NB4 (cell line): ENCODE data around the gene TNS1.

ENCODE experiments used
- DNase-seq: peaks from one replicate; pipeline ENCODE4 v3.0.0; 2010; ENCODE audit warnings: low read depth
- H3K4me3 ChIP-seq: one replicate; pipeline ENCODE4 v1.5.1; 2011; ENCODE audit warnings: mild to moderate bottlenecking, low read depth, low read length, moderate library complexity
- MYC ChIP-seq: IDR thresholded peaks from 2 replicates; pipeline ENCODE4 v1.6.1; 2011; ENCODE audit warnings: low read depth, low read length
- POLR2A ChIP-seq: IDR thresholded peaks from 2 replicates; pipeline ENCODE4 v1.6.1; 2011; ENCODE audit warnings: mild to moderate bottlenecking; ENCODE audit not compliant: insufficient read length; ENCODE audit errors: extremely low read depth
- TF ChIP-seq, protein P1 (sequence below): IDR thresholded peaks from 2 replicates; pipeline ENCODE4 v1.6.1; 2011; ENCODE audit warnings: low read depth, low read length
- TF ChIP-seq, protein P2 (sequence below): IDR thresholded peaks from one replicate; pipeline ENCODE4 v1.5.1; 2012; ENCODE audit warnings: low read depth, low read length

TNS1 gene

DNA sequence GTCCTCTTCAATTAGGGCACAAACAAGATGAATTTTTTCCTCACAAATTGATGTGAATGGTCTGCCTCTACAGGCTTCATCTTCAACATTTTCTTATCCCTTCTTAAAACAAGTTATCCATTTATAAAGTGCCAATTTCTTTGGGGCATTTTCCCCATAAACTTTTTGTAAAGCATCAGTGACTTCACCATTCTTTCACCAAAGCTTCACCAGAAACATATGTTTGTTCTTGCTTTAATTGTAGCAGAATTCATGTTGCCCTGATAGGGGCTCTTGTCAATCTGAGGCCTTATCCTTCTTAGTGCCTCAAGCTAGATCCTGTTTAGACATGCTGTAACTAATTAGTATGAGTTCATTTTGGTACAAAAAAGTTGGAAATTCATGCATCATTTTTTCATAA, 226.2 kb downstream of the TNS1 start:
- DNase-seq: no peak
- no peak overlapping the region for H3K4me3 ChIP-seq
- TF ChIP-seq MYC (no peak), POLR2A (no peak)
- TF ChIP-seq, protein P1, sequence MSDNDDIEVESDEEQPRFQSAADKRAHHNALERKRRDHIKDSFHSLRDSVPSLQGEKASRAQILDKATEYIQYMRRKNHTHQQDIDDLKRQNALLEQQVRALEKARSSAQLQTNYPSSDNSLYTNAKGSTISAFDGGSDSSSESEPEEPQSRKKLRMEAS: no peak
- TF ChIP-seq, protein P2, sequence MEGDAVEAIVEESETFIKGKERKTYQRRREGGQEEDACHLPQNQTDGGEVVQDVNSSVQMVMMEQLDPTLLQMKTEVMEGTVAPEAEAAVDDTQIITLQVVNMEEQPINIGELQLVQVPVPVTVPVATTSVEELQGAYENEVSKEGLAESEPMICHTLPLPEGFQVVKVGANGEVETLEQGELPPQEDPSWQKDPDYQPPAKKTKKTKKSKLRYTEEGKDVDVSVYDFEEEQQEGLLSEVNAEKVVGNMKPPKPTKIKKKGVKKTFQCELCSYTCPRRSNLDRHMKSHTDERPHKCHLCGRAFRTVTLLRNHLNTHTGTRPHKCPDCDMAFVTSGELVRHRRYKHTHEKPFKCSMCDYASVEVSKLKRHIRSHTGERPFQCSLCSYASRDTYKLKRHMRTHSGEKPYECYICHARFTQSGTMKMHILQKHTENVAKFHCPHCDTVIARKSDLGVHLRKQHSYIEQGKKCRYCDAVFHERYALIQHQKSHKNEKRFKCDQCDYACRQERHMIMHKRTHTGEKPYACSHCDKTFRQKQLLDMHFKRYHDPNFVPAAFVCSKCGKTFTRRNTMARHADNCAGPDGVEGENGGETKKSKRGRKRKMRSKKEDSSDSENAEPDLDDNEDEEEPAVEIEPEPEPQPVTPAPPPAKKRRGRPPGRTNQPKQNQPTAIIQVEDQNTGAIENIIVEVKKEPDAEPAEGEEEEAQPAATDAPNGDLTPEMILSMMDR: no peak

DNA sequence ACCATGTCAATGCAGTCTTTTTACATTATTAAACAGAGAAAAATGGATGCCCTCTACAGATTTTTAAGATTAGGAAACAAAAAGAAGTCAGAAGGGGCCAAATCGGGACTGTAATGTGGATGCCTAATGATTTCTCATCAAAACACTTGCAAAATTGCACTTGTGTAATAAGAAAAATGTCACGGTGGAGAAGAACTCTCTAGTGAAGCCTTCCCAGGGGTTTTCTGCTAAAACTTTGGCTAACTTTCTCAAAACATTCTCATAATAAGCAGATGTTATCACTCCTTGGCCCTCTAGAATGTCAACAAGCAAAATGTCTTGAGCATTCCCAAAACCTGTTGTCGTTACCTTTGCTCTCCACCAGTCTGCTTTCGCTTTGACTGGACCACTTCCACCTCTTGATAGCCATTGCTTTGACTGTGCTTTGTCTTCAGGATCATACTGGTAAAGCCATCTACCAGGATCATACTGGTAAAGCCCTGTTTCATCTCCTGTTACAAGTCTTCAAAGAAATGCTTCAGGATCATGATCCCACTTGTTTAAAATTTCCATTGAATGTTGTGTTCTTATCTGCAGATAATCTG, 226.8 kb downstream of the TNS1 start:
- TF ChIP-seq, protein P2: no peak
- no peak for TF ChIP-seq MYC
- no peak for TF ChIP-seq POLR2A
- TF ChIP-seq, protein P1: no peak
- no peak overlapping the region for H3K4me3 ChIP-seq

DNA sequence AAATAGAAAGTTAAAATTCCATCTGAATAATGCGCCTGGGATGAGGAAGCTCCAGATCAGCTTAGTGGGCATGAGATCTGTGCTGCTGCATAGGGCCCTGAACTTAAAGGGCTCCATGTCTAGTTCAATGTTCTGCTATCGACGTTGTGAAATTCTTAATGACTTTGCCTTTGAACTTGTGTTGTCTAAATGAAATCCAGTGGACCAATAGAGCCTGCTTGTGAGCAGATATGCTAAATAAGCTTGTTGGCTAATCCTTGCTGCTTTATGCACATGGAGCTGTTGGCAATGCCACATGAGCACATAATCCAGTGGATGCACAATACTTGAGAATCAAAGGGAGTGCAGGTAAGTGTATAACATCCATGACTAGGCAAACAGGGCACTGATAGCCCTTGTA, 228.6 kb downstream of the TNS1 start:
- DNase-seq: no peak
- TF ChIP-seq, protein P2: no peak
- no peak for TF ChIP-seq POLR2A
- TF ChIP-seq, protein P1: no peak
- no peak for TF ChIP-seq MYC
- no peak overlapping the region for H3K4me3 ChIP-seq

More for the DNA sequence above, 226.8 kb downstream of the TNS1 start:
- DNase-seq: no peak

DNA sequence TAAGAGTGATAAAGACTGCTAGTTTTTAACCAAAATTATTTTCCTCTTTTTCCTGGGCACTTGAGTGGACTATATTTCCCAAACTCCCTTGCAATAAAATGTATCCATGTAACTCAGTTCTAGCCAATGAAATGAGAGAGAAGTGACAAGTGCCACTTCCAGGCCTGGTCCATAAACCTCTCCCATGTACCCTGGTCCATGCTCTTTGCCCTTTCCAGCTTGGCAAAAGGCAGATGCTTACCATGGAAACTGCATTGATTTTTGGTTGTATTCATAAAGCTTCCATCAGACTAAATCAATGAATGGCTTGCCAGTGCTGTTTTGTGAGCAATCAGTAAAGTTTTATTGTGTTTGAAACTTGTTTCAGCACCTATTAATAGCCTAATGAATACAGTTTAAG, 229.3 kb downstream of the TNS1 start:
- DNase-seq: no peak

DNA sequence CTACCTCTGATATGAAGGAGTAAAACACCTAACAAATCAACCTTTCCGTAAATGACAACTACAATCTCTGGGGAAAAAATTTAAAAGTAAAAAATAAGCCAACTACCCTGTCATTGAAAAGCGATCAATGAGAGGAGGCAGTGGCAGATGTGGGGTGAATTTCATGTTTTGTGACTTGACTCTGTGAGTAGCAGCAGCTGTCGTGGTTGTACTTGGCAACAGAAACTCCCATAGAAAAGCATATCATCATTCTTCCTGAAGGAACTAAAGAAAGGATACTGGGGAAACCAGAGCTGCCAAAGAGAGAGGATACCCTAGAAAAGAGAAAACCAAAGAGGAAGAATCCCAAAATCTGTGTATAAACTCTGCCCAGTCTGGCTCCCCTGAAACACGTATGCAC, 236.4 kb downstream of the TNS1 start:
- TF ChIP-seq POLR2A (no peak), MYC (no peak)
- TF ChIP-seq, protein P2: no peak
- TF ChIP-seq, protein P1: no peak
- no peak for DNase-seq
- no peak overlapping the region for H3K4me3 ChIP-seq

More for the DNA sequence above, 229.3 kb downstream of the TNS1 start:
- H3K4me3 ChIP-seq: no peak overlapping the region
- TF ChIP-seq, protein P2: no peak
- TF ChIP-seq POLR2A: no peak
- TF ChIP-seq MYC: no peak
- TF ChIP-seq, protein P1: no peak
